Endothelial cell of umbilical vein (primary cell): Measurements from ENCODE around the gene COMMD10.

Experiments used
- CTCF ChIP-seq, 2 donors: IDR thresholded peaks; 1 replicate in 1 of 2; 2 replicates in 1 of 2; pipeline ENCODE4 v1.5.1; 2011; ENCODE audit warnings: low read length in 2 of 2, mild to moderate bottlenecking in 2 of 2, moderate library complexity in 2 of 2, control low read depth in 1 of 2, inconsistent platforms in 1 of 2, low read depth in 1 of 2; ENCODE audit not compliant: insufficient read depth in 1 of 2; ENCODE audit errors: extremely low read depth in 1 of 2
- EZH2 ChIP-seq: IDR thresholded peaks from 2 replicates; pipeline ENCODE4 v1.6.1; 2012; ENCODE audit warnings: borderline replicate concordance, low read depth, mild to moderate bottlenecking, moderate library complexity, low read length, inconsistent platforms; ENCODE audit not compliant: severe bottlenecking
- FOS ChIP-seq: IDR thresholded peaks from 2 replicates; pipeline ENCODE4 v1.6.1; 2011; ENCODE audit warnings: mild to moderate bottlenecking, low read length, moderate library complexity, borderline replicate concordance; ENCODE audit not compliant: insufficient read depth
- GATA2 ChIP-seq: IDR thresholded peaks from 2 replicates; pipeline ENCODE4 v1.7.0; 2011; ENCODE audit warnings: low read depth, mild to moderate bottlenecking, moderate library complexity, mixed read lengths, low read length; ENCODE audit not compliant: insufficient read length, insufficient read depth
- JUN ChIP-seq: IDR thresholded peaks from 2 replicates; pipeline ENCODE4 v1.6.1; 2011; ENCODE audit warnings: borderline replicate concordance, low read depth; ENCODE audit not compliant: insufficient read length, insufficient read depth
- MAX ChIP-seq: IDR thresholded peaks from 2 replicates; pipeline ENCODE4 v1.6.1; 2011; ENCODE audit not compliant: insufficient read depth, insufficient read length
- MYC ChIP-seq: IDR thresholded peaks from one replicate; pipeline ENCODE4 v1.6.1; 2011; ENCODE audit warnings: mild to moderate bottlenecking, low read depth, low read length
- POLR2A ChIP-seq: IDR thresholded peaks from 2 replicates; pipeline ENCODE4 v1.6.1; 2012; ENCODE audit warnings: low read depth, mild to moderate bottlenecking, control low read depth, low read length
- POLR2AphosphoS5 ChIP-seq: IDR thresholded peaks from 2 replicates; pipeline ENCODE4 v1.6.1; 2012; ENCODE audit warnings: low read depth, mild to moderate bottlenecking, control low read depth, low read length, moderate library complexity; ENCODE audit not compliant: insufficient read depth

- TF ChIP-seq POLR2A = no peak
- TF ChIP-seq CTCF (IDR thresholded peaks at IDR 0.05; ENCODE audit: extremely low read depth in 1 of 2, insufficient read depth in 1 of 2, low read depth in 1 of 2, low read length in 2 of 2) = no peak
- TF ChIP-seq EZH2 = no peak
- no peak for TF ChIP-seq GATA2
- TF ChIP-seq POLR2AphosphoS5 = no peak
- TF ChIP-seq MAX = no peak
- no peak for TF ChIP-seq JUN
- TF ChIP-seq MYC = no peak
- TF ChIP-seq FOS = no peak
Measured at GRCh38 chr5:116234681-116235080, 149.9 kb downstream of the COMMD10 start.
